GM23248 (cell line): ENCODE results near the gene UBE2I. TPM values are rescaled to one million over a fixed set of nuclear protein-coding genes. Genes with fewer than 3 reads are reported as not detected.

Experiments used
- DNase-seq: peaks from one replicate; pipeline ENCODE4 v3.0.0-alpha.2; 2015
- H2AFZ ChIP-seq: fragments of 200-600 bp; sonication (generic); 2 replicates; pipeline ENCODE4 v1.6.1; 2016; ENCODE audit warnings: antibody characterized with exemption
- H3F3A ChIP-seq: fragments of 200-600 bp; sonication (generic); 2 replicates; pipeline ENCODE4 v1.6.1; 2016; ENCODE audit warnings: mild to moderate bottlenecking, antibody characterized with exemption, mixed run types; ENCODE audit not compliant: insufficient read depth
- H3K27ac ChIP-seq: fragments of 200-600 bp; sonication (generic); 2 replicates; pipeline ENCODE4 v1.5.1; 2016; ENCODE audit warnings: mild to moderate bottlenecking
- H3K27me3 ChIP-seq: fragments of 200-600 bp; sonication (generic); replicated peaks from 2 replicates; pipeline ENCODE4 v1.6.1; 2016; ENCODE audit warnings: mild to moderate bottlenecking; ENCODE audit not compliant: insufficient read depth
- H3K36me3 ChIP-seq: fragments of 200-600 bp; sonication (generic); 2 replicates; pipeline ENCODE4 v1.6.1; 2016; ENCODE audit warnings: low read depth, mild to moderate bottlenecking
- H3K4me1 ChIP-seq: fragments of 200-600 bp; sonication (generic); 2 replicates; pipeline ENCODE4 v1.6.1; 2016; ENCODE audit warnings: mild to moderate bottlenecking; ENCODE audit not compliant: insufficient read depth
- H3K4me2 ChIP-seq: fragments of 200-600 bp; sonication (generic); one replicate; pipeline ENCODE4 v1.6.1; 2016; ENCODE audit warnings: mild to moderate bottlenecking; ENCODE audit not compliant: unreplicated experiment
- H3K4me3 ChIP-seq: fragments of 200-600 bp; sonication (generic); 2 replicates; pipeline ENCODE4 v1.5.1; 2016; ENCODE audit warnings: mild to moderate bottlenecking
- H3K79me2 ChIP-seq: fragments of 200-600 bp; sonication (generic); 2 replicates; pipeline ENCODE4 v1.6.1; 2016; ENCODE audit warnings: mild to moderate bottlenecking; ENCODE audit not compliant: insufficient read depth
- H3K9ac ChIP-seq: fragments of 200-600 bp; sonication (generic); 2 replicates; pipeline ENCODE4 v1.6.1; 2016; ENCODE audit warnings: mild to moderate bottlenecking
- H3K9me2 ChIP-seq: fragments of 200-600 bp; sonication (generic); 2 replicates; pipeline ENCODE4 v1.6.1; 2016; ENCODE audit warnings: mixed run types, mild to moderate bottlenecking, moderate library complexity; ENCODE audit not compliant: insufficient read depth
- H3K9me3 ChIP-seq: fragments of 200-600 bp; sonication (generic); one replicate; pipeline ENCODE4 v1.6.1; 2017; ENCODE audit warnings: low read depth
- H4K20me1 ChIP-seq: fragments of 200-600 bp; sonication (generic); 2 replicates; pipeline ENCODE4 v1.6.0; 2016; ENCODE audit not compliant: insufficient read depth
- EZH2 ChIP-seq: fragments of 200-600 bp; sonication (generic); IDR thresholded peaks from 2 replicates; pipeline ENCODE4 v1.6.1; 2018; ENCODE audit warnings: antibody characterized with exemption, mild to moderate bottlenecking; ENCODE audit not compliant: insufficient read depth, poor library complexity, severe bottlenecking
- EZH2phosphoT487 ChIP-seq: fragments of 200-600 bp; sonication (generic); IDR thresholded peaks from 2 replicates; pipeline ENCODE4 v1.6.1; 2018; ENCODE audit warnings: antibody characterized with exemption, moderate library complexity, mild to moderate bottlenecking, low read depth; ENCODE audit not compliant: insufficient read depth
- WGBS, 2 experiments: methylation state at CpG; one replicate each; pipeline ENCODE4 v1.1.6; 2015 to 2017; ENCODE audit warnings: low lambda C conversion rate in 2 of 2, low coverage in 1 of 2; ENCODE audit errors: missing lambda C conversion rate in 2 of 2; 5-methylcytosine and 5-hydroxymethylcytosine counted together
- in situ Hi-C: fragments of 300-500 bp; cut with MboI; formaldehyde crosslinking; loops from 2 replicates; pipeline ENCODE4 v1.15.0; 2020
- polyA plus RNA-seq: library from polyadenylated mRNA; unstranded; fragments of >200 nt; fragmentation: Nextera tagmentation; extraction: Ambion mirVana; gene quantifications from 2 replicates; pipeline ENCODE4 v1.2.1, GENCODE V29; 2016
- total RNA-seq: library from RNA; depleted of rRNA; stranded (reverse); fragments of >200 nt; shearing (Covaris generic); gene quantifications from 2 replicates; pipeline ENCODE4 v1.2.3, GENCODE V29; 2014

The UBE2I gene
- total and polyA plus RNA-seq, 2 experiments from 2014 or later = 77.7 to 134 TPM

- H2AFZ ChIP-seq = no peak overlapping the region
- 81 to 83% methylated on average over 12 to 17 of the region's 17 CpGs for WGBS, 2 experiments
- no peaks in the 10 kb centered on the region for H4K20me1 ChIP-seq
- no peaks in the 10 kb centered on the region for H3K36me3 ChIP-seq
- H3K9me3 ChIP-seq = no peaks in the 10 kb centered on the region
- no peak overlapping the region for H3K9ac ChIP-seq
- TF ChIP-seq EZH2 = no peak
- TF ChIP-seq EZH2phosphoT487 = no peak
- H3K27ac ChIP-seq = no peak overlapping the region
- H3K4me3 ChIP-seq = no peak overlapping the region
- peaks cover 8% of the 10 kb centered on the region for H3K27me3 ChIP-seq
- H3K4me2 ChIP-seq = no peak overlapping the region
- DNase-seq = no peak
- no peaks in the 10 kb centered on the region for H3K4me1 ChIP-seq
- in situ Hi-C loops = no loop called here
- H3K9me2 ChIP-seq = no peaks in the 10 kb centered on the region
- no peaks in the 10 kb centered on the region for H3K79me2 ChIP-seq
- no peaks in the 10 kb centered on the region for H3F3A ChIP-seq
Measured at GRCh38 chr16:1282324-1282973, 27.0 kb upstream of the UBE2I start.

- in situ Hi-C loops = no loop called here
- H4K20me1 ChIP-seq = no peaks in the 10 kb centered on the region
- H3K9me2 ChIP-seq = no peaks in the 10 kb centered on the region
- DNase-seq = no peak
- H3K4me2 ChIP-seq = no peak overlapping the region
- H3K27me3 ChIP-seq = peaks cover 12% of the 10 kb centered on the region
- no peak overlapping the region for H2AFZ ChIP-seq
- TF ChIP-seq EZH2 = no peak
- TF ChIP-seq EZH2phosphoT487 = no peak
- no peak overlapping the region for H3K4me3 ChIP-seq
- 38 to 51% methylated on average over 17 of the region's 17 CpGs for WGBS, 2 experiments
- H3K9me3 ChIP-seq = no peaks in the 10 kb centered on the region
- H3K36me3 ChIP-seq = no peaks in the 10 kb centered on the region
- H3K27ac ChIP-seq = no peak overlapping the region
- H3F3A ChIP-seq = no peaks in the 10 kb centered on the region
- no peaks in the 10 kb centered on the region; the same call in 1 of the 2 replicates for H3K4me1 ChIP-seq
- no peak overlapping the region for H3K9ac ChIP-seq
- no peaks in the 10 kb centered on the region for H3K79me2 ChIP-seq
Measured at GRCh38 chr16:1283296-1283695, 26.1 kb upstream of the UBE2I start.

GRCh38 chr16:1283996-1284616, 25.3 kb upstream of the UBE2I start:
- Histone ChIP-seq H3F3A (no peaks in the 10 kb centered on the region), H3K27ac (no peak overlapping the region), H3K79me2 (no peaks in the 10 kb centered on the region), H3K36me3 (no peaks in the 10 kb centered on the region), H3K4me2 (no peak overlapping the region), H2AFZ (no peak overlapping the region), H3K9ac (no peak overlapping the region), H3K9me2 (no peaks in the 10 kb centered on the region), H4K20me1 (no peaks in the 10 kb centered on the region), H3K27me3 (peaks cover 18% of the 10 kb centered on the region), H3K9me3 (no peaks in the 10 kb centered on the region), H3K4me3 (no peak overlapping the region), H3K4me1 (no peaks in the 10 kb centered on the region; the same call in 1 of the 2 replicates)
- 38 to 44% methylated on average over 15 to 16 of the region's 16 CpGs for WGBS, 2 experiments
- no peak for DNase-seq
- in situ Hi-C loops = no loop called here
- TF ChIP-seq EZH2 = no peak
- no peak for TF ChIP-seq EZH2phosphoT487

GRCh38 chr16:1285669-1286512, 23.5 kb upstream of the UBE2I start:
- no peak overlapping the region for H2AFZ ChIP-seq
- no peaks in the 10 kb centered on the region for H4K20me1 ChIP-seq
- no peak for DNase-seq
- in situ Hi-C loops = no loop called here
- H3K4me3 ChIP-seq = no peak overlapping the region
- H3K9me2 ChIP-seq = no peaks in the 10 kb centered on the region
- no peaks in the 10 kb centered on the region; the same call in 1 of the 2 replicates for H3K4me1 ChIP-seq
- WGBS, 2 experiments = 63 to 69% methylated on average over 35 to 38 of the region's 38 CpGs
- H3K9me3 ChIP-seq = no peaks in the 10 kb centered on the region
- TF ChIP-seq EZH2phosphoT487 (no peak), EZH2 (no peak)
- no peaks in the 10 kb centered on the region for H3K36me3 ChIP-seq
- no peak overlapping the region for H3K4me2 ChIP-seq
- H3F3A ChIP-seq = no peaks in the 10 kb centered on the region
- H3K27ac ChIP-seq = no peak overlapping the region
- H3K9ac ChIP-seq = no peak overlapping the region
- H3K27me3 ChIP-seq = peaks cover 30% of the 10 kb centered on the region
- no peaks in the 10 kb centered on the region for H3K79me2 ChIP-seq
